GM18873 (cell line): ENCODE measurements around the gene NOX3.

Experiments
- ATAC-seq: cut with Tn5 transposase; IDR thresholded peaks from one replicate; pipeline ENCODE4 v1.9.1; 2021; ENCODE audit warnings: mild to moderate bottlenecking, moderate library complexity, moderate number of reproducible peaks; ENCODE audit not compliant: unreplicated experiment, low FRiP score

NOX3 gene

GRCh38 chr6:155436981-155437749, 18.5 kb downstream of the NOX3 start:
- ATAC-seq: no peak

DNA sequence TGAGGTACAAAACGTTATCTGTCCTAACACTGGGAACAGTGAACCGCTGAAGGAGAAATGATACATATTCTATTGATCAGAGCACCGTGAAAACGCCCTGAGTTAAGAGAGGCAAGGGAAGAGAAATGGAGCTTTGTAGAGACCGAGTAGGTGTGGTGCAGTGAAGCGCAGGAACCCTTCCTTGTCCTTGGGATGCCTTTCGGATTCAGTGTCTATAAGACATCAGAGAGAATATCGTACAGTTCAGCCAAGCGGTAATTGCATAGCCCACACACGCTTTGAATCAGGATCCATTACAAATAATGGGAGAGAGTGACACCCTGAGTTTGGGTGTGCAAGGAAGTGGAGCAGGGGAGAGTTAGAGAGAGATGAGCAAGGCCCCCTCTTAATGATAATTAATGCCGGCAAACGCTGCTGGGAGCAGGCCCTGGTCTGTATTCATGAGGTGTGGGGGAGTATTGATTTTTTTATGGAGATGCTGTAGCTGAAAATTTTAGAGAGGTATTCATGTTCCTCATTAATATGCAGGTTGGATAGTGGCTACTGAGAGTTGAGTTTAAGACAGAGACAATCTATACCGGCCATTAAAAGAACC, 20.7 kb downstream of the NOX3 start:
- ATAC-seq: no peak

DNA sequence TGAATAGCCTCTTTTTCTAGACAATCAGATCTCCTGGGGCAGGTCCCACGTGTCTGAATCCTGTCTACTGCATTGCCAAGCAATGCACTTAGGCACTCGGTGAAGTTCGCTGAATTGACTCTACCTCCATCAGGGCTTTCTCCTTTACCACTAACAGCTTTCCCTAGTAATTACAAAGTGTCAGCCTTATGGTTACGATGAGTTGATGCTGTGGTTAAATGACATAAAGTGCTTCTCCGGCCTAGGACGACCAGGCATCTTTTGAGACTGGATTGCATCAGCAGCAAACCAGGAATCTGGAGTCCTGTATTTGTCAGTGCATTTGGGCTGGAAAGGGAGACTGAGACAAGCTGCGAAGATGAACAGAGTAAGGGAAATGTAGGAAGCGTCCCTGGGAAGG, 21.5 kb downstream of the NOX3 start:
- ATAC-seq: no peak

GRCh38 chr6:155432293-155432692, 23.3 kb downstream of the NOX3 start:
- no peak for ATAC-seq

- ATAC-seq: no peak
Observed at GRCh38 chr6:155429321-155429893, 26.2 kb downstream of the NOX3 start.

DNA sequence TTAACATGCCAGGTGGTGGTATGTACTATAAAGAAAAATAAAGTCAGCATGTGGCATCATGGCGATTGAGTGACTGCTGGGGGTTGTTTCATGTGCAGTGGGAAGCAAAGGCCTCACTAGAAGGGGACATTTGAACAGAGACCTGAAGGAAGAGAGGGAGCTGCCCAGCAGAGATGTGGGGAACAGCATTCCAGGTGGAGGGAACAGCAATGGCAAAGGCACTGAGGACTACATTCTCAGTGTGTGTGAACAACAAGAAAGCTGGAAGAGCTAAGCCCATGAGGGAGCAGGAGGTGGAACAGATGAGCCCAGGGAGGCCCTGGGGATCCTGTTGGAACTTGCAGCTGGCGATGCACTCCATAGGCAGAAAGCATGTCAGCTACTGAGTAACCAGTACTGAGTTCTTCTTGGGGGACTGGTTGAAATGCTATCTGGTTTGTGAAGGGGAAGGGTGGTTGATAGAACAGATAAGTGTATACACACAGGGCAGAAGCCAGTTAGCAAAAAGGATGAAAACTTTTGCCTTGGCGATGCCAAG, 29.2 kb downstream of the NOX3 start:
- ATAC-seq: no peak

DNA sequence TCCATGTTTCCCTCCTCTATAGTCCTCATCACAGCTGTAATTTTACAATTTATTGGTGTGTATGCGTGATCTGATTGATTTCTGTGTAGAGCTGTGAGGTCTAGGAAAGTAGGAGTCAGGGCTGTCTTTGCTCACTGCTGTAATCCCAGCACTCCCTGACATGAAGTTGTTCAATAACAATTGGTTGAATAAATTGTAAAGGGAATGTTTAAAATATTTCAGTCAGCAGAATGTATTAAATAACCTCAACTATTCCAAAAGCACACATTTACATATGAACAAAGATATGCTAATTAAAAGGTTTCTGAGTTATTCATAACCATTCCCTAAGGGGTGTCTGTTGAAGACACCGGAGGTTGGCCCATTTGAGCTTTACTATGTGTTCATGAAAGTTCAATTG, 31.5 kb downstream of the NOX3 start:
- no peak for ATAC-seq

GRCh38 chr6:155422635-155423034, 33.0 kb downstream of the NOX3 start:
- no peak for ATAC-seq

- no peak for ATAC-seq
Observed at GRCh38 chr6:155420492-155420891, 35.1 kb downstream of the NOX3 start.

GRCh38 chr6:155419161-155419560, 36.5 kb downstream of the NOX3 start:
- no peak for ATAC-seq

DNA sequence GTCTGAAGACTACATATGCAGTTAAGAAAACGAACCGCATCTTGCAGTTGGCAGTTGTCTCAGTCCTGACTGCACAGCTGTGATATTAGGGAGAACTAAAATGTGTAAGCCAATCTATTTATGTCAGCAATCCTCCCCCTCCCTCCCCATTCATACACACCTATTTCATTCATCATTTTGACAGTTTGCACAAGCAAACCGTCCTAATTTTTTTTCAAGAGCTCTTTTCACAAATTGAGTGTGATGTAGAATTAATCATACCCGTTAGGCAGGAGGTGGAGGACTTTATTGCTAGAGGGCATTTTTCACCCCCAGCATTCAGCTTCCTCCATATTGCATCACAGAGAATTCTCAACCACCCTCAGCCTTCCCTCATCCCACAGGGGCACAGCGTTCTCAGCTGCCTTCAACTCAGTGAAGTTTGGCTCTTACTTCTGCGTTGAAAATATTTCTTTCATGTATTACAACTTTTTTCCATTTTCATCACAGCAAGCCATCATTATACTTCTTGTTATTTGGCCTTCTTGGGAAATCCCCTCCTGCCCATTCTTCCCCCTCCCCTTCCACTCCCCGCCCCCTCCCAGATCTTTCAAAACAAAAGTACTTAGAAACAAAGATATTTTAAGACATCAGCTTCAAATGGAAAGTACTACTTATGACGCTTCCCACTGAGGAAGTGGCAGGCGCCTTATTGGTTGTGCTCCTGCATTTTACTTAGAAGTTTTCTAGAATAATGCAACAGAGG, 37.5 kb downstream of the NOX3 start:
- ATAC-seq: peak; percentile 46

DNA sequence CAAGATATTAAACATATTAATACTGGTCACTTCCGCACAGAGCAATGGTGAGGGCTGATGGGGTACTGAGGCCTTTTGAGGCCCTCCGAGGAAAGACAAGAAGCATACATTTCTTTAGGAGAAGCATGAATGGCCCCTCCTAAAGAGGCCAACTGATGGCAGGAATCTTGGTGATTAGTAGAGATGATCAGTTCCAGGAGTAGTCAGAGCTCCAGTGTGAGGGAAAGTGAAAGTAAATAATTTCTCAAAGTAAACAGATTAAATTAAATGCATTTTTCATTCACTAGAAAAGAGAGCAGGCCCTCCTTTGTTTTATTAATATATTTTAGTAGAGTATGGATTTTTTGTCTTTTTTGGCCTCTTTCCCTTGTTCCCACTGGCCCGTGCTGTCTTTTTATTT, 38.2 kb downstream of the NOX3 start:
- no peak for ATAC-seq

DNA sequence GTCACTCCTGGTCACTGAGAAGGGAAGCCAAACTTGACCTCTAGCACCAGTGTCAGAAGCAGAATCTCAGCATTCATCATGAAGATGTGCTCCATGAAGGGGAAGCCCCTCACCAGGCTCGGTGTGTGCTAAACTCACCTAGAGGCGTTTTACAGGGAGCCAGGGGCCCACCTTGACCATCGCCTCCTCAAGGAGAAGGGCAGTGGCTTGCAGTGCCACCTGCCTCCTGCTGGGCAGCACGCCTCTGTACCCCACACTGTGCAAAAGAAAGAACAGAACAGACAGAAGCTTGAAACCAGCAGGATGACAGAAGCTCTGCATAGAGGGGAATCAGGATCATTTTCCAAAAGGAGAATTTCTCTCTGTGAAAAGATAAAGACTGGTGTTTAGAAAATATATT, 39.7 kb downstream of the NOX3 start:
- ATAC-seq: no peak

DNA sequence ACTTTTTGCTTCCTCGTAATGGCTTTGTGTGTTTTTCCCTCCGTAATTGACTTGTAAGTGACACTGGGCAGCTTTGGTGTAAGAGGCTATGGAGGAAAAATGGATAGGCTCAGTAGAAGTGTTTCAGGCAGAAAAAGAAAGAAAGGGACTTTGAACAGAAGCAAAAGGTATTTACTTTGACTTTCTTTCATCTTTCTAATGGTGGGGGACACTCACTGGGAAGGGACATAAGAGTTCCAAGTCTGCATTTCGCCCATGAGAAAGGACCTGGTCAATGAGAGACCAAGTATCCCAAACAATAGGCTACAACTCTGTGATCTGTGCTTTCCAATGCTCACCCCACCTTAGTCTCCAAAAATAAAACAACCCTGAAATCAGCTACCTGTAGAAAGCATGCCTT, 41.6 kb downstream of the NOX3 start:
- no peak for ATAC-seq

DNA sequence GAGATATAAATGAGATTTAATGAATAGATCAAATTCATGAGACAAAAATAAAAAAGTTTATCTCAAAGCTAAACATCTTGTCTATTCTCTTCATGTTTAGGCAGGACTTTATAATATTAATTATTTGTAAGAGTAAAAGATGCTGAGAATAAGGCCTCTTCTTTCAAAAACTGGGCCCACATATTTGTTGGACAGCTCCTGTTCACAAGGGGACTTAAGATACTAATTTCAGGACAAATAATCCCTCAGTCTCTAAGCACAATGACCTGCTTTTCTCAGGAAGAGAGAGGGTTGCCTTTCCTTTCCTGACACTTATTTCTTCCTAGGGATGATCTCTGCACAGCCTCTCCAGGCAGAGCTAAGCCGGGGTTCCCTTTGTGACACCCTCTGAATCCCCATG, 43.3 kb downstream of the NOX3 start:
- ATAC-seq: no peak

DNA sequence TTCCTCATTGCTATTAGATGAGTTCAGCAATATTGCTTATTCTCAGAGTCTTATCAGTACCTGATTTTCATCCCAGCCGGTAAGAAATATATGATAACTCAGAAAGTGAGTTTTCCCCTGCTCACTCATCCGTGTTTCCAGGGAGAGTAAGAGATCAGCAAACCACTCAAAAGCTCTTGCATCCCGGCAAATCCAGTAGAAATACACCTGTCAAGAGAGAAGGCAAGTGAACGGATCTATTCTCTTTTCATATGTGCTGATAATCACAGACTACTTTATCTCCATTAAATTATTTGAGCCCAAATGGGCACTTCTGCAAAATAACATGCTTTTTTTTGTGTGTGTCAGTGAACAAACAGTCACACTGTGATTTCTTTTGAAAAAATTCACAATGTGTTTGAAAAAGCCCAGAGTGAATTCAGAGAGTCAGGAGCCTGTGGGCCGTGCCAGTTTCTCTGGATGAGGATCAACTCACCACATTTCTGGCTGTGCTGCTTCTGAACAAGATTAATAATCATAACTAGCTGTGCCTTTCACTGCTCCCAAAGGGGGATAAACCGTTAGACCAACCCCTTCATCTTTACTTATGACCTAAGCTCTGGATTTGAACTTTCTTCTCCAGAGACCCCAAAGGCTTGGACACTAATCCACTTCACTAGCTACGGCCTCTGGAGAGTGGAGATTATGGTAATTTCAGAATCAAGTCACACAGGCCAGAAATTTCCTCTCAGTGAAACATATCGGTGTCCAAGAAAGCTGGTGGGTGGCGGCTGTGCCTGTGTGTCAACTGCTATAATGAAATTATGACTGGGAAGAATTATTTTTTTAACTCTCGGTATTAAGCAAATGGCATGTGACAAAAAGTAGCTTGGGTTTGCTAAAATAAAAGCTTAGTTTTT, 44.2 kb downstream of the NOX3 start:
- no peak for ATAC-seq

GRCh38 chr6:155409391-155409790, 46.2 kb downstream of the NOX3 start:
- ATAC-seq: no peak

DNA sequence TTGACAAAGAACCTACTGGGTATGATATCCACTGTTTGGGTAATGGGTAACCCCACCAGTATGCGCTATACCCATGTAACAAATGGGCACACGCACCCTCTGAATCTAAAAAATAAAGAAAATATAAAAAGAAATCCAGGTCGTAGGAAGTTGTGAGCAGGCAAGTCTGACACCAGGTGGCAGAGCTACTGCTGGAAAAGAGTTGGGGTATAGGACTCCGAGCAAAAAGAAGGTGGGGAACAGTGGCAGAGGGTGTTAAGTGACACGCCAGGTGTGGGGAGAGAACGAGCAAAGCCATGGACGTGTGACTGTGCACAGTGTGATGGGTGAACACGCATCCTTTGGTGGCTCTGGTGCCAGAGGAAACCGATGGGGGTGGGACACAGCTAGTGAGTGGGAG, 46.7 kb downstream of the NOX3 start:
- ATAC-seq: no peak

GRCh38 chr6:155408231-155408630, 47.4 kb downstream of the NOX3 start:
- no peak for ATAC-seq

GRCh38 chr6:155406801-155407200, 48.8 kb downstream of the NOX3 start:
- no peak for ATAC-seq
